Stimulated activated CD4-positive, alpha-beta T cell treated with anti-CD3 and anti-CD28 coated beads, Interleukin-2, amount 100 ng/mL, for 4 hours (primary cell): ENCODE data around the gene SLC9A6.

Experiments used
- DNase-seq: peaks from one replicate; pipeline ENCODE4 v3.0.0-alpha.2; 2020; ENCODE audit warnings: low read depth

SLC9A6 gene

DNA sequence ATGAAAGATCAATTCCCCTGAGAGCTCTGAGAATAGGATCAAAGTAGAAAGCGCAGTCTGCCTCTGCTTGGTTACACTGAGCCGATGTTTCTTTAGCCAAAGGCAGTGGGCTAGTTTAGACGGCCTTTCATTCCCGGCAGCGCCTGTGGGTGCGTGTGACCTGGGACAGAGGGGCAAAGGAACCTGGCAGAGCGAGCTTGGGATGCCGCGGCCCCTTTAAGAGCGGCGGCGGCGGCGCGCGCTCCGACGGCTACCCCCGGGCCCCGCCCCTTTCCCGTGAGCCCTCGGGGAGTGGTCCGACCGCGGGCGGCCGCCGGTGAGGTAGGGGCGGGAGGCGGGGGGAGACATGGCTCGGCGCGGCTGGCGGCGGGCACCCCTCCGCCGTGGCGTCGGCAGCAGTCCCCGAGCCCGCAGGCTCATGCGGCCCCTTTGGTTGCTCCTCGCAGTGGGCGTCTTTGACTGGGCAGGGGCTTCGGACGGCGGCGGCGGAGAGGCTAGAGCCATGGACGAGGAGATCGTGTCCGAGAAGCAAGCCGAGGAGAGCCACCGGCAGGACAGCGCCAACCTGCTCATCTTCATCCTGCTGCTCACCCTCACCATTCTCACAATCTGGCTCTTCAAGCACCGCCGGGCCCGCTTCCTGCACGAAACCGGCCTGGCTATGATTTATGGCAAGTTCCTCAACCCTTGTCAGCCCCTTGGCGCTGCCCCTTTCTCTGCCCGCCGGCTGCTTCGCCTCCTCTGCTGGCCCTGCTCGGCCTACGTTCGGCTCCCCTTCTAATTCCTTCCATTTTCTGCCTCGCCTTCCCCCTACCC is at the start of gene SLC9A6:
Gene SLC9A6 (plus strand): TSS at position 279 of the 816 bp plus-strand sequence. CDS start 224 bp downstream, at position 503.
- peak; percentile 50 for DNase-seq

DNA sequence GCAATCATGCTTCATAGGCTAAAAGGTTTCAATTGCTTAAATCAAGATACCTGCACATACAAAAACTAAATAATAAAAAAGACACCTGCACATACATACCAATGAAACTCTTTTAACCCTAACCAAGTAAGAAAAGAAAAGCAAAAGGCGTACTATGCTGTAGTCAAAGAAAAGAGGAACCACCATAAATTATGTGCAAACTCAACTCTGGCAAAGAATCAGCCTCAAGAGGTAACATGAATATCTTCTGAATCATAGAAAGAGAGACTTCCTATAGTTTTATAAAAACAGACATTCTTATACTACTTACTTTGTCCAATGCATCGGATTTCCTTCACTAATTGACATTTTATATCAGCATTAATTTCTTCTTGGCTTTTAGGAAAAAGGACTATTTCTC is 40.7 kb upstream of the SLC9A6 start:
- no peak for DNase-seq

DNA sequence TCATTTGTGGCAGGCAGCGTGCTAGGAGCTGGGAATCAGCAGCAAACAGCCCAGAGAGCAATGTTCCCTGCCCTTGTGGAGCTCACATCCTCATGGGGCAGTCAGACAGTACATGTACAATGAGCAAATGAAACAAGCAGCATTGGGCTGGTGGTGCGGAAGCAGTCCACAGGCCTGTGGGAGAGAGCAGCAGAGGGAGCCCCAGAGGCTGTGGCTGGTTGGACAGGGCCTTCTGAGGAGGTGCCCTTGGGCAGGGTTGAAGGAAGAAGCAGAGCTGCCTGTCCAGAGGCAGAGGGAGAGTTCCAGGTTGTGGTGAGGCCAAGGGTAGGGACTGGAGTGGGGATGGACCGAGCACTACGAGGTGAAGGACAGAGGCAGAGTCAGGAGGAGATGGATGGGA is 33.9 kb upstream of the SLC9A6 start:
- no peak for DNase-seq

DNA sequence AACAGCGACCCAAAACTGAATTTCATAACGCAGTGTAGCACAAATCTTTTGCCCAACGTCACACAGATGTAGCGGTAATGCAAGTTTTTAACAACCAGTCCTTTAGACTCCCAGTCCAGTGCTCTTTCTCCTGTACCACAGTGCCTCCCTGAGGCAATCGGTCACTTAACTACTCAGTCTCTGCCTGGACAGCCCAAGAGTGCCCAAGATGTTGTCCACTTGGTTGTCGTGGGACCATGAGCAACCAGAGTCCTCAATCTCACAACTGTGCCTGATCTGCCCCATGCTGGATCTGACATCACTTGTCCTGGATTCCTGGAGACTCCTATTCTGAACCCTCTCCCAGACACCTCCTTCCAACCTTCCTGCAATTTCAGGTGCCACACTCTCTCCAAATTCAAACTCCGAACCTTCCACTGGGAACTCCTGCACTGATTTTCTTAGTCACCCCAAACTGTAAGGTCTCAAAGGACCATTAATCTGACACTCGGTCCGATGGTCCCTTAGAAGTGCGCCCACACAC is 12.1 kb upstream of the SLC9A6 start:
- DNase-seq, result no peak

DNA sequence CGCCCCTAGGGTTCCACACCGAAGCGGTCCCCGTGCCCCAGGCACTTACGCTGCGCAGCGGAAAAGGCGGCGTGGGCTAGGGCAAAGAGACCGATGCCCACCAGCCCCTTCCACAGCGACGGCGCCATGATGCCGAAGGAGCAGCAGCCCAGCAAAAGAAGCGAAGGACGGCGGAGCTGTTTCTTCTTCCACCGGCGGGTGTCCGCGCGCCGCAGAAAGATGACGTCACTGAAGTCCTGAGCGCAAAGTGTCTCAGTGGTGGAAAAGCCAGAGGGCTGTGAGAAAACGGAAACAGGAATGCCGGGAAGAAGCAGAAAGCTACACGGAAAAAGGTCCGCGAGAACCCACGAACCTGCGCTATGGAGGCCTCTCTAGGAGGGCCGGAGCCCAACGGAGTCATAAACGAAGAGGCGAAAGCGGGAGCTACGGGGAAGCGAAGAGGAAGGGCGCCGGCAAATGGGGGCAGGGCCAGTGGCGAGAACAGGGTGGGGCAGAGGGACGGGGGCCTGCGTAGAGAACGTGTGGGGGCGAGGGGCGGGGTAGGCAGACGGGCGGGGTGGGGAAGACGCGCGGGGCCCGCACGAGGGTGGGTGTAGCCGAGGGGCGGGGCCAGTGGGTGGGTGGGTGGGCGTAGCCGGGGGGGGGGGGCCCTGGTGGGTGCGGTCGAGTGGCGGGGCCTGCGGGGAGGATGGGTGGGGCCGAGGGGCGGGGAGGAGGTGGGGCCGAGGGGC is 11.5 kb upstream of the SLC9A6 start, which contains the start of gene MMGT1:
Gene MMGT1 (minus strand): TSS at position 441 of the 731 bp plus-strand sequence. CDS start 313 bp downstream, at position 128.
- peak; percentile 71 for DNase-seq

DNA sequence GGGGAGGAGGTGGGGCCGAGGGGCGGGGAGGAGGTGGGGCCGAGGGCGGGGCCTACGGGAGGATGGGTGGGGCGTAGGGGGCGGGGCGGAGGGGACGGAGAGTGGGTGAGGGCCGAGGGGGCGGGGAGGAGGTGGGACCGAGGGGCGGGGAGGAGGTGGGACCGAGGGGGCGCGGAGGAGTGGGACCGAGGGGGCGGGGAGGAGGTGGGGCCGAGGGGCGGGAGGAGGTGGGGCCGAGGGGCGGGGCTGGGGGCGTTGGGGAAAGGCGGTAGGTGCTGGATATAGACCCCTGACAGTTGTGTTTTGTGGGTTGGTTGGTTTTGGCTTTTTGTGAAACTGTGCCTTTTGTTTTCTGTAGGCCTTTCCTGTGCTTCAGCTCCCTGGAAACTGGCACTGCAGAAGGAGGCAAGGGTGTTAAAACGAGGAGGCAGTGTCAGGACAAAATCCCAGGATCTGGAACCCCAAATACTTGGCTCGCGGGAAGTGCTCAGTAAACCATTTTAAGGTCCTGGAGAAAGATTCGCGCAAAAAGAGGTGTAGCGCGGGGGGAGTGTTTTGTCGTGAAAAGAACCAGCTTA is 10.9 kb upstream of the SLC9A6 start:
- peak; percentile 55 for DNase-seq

DNA sequence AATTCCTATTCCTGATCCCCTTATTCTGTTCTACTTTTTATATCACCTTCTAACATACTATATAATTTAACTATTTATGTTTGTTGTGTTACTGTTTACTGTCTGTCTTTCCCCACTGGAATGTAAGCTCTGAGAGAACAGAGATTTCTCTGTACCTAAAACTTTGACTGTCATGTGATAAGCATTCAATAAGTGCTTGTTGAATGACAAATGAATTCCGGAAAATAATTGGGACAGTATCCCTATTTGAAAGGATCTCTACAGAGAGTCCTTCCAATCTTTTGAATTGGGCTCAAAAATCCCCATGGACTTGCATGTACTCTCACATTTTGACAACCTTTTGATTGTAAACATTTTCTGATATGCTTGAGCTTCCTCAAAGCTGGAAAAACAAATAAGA is 9.8 kb upstream of the SLC9A6 start:
- DNase-seq, result no peak

DNA sequence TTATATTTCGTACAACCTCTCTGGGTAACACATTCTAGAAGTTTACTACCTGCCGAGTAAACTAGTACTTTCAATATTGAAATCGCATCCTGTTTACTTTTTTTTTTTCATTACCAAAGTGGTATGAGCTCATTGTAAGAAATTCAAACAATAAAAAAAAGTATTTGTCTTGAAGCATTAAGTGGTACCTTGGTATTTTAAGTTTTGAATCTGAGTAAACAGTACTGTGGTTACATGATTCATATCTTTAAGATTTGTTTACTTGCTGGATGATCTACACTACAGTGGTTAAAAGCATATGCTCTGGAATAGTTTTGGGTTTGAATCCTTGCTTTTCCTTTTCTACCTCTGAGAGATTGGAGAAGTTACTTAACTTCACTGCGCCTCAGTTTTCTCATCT is 7.6 kb upstream of the SLC9A6 start:
- DNase-seq, result no peak

DNA sequence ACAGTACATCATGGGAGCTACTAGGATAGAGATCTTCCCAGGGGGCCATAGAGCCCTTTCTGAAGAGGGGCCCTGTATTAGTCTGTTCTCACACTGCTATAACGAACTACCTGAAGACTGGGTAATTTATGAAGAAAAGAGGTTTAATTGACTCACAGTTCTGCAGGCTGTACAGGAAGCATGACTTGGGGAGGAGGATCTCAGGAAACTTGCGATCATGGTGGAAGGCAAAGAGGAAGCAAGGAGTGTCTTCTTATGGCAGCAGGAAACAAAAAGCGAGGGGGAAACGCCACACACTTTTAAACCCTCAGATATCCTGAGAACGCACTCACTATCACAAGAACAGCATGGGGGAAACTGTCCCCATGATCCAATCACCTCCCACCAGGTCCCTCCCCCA is 4.2 kb upstream of the SLC9A6 start:
- DNase-seq, result no peak

DNA sequence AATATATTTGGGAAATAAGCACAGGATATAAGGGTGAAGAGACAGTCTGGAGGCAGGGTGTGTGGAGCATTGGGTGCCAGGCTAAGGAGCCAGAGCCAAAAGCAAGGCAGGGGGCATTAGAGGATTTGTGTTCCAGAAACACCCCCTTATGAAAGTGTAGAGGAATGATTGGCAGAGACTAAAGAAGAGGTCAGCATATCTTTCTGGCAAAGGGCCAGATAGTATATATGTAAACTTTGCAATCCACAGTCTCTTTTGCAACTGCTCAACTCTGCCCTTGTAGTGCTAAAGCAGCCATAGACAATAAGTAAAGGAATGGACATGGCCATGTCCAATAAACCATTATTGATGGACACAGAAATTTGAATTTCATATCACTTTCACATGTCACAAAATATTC is 3.6 kb upstream of the SLC9A6 start:
- DNase-seq, result no peak

DNA sequence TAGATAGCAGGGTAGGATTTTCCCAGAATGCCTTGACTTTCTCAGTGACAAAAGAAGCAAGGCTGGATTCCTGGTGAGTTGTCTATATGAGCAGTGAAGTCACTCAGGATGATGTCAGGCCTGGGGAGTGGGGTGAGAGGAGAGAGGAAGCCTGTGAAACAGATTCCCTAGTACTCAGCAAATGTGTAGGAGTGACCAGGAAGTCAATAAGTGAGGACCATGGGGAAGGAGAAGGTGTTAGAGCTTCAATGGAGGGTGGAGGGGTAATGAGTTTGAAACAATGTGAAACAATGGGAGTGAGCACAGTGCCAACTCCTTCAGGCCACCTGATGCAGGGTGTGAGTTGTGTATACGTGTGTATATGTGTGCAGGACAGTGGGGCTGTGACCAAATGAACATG is 2.4 kb upstream of the SLC9A6 start:
- no peak for DNase-seq

DNA sequence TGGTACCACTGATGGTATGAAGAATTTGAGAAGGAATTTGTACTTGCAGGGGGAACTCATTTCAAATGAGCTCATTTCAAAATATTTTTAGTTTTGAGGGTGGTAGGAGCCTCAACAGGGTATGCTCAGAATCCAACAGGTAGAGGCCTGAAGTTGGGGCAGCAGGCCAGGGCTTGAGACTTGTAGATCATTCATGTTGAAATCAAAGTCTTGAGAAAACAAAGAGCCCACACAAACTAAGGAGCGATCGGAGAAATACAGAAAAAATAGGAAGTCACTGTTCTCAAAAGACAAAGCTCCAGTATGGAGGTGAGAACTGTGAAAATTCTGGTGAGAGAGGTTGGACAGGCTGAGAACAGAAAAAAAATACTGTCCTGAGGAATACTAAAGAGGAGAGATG is 979 bp upstream of the SLC9A6 start:
- DNase-seq, result no peak

DNA sequence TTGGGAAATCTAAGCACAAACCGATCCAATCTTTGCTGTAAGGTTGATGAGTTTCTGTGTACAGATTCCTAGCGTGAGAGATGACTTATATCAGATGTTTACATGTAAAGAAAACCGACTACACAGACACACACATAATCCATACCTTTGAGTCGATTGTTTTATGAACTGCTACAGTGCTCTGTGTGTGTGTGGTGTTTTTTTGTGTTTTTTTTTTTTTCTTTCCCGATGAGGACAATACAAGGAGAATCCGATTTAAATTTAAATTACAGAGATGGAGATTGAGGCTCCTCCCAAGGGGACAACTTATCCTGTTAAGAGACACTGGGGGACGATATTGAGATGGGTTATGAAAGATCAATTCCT is 461 bp upstream of the SLC9A6 start:
- DNase-seq, result no peak

DNA sequence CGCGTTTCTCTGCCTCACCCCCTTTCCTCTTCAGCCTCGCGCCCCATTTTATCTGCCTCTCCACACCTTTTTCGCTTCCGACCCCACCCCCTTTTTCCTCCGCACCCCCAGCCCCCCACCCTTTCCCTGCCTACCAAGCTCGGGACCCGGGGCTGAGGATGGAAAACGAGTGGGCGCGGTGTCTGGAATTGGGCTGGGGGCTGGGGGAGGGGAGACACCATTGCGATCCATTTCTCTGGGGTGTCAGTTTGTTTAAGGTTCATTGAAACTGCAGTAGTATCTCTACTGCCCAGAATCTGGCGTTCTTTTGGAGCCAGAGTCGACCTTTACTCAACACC is 707 bp downstream of the SLC9A6 start:
- DNase-seq, result no peak

DNA sequence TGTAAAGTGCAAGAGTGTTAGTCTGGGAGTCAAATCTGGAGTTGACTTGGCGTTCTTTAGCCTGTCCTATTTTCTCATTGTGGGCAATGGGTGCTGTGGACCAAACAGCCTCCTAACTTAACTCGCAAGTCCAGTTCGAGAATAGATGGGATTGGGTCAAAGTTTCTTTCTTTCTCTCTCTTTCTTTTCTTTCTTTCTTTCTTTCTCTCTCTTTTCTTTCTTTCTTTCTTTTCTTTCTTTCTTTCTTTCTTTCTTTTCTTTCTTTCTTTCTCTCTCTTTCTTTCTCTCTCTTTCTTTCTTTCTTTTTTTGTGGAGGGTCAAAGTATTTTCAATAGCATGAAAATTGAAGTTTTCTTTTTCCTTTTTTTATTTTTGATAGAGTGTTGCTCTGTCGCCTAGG is 3.0 kb downstream of the SLC9A6 start:
- DNase-seq, result no peak

DNA sequence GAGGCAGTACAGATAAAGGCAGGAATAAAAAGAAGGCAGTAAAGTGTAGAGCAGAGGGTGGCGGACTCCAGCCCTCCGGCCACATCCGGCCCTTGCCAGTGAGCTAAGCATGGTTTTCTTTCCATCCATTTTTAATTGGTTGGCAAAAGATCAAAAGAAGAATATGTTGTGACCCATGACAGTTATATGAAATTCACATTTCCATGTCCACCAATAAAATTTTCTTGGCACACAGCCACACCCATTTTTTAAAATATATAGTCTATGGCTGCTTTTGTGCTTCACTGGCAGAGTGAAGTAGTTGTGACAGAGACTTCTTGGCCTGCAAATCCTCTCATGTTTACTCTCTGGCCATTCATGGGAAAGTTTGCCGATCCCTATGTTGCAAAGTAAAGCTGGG is 29.8 kb downstream of the SLC9A6 start:
- DNase-seq, result no peak

DNA sequence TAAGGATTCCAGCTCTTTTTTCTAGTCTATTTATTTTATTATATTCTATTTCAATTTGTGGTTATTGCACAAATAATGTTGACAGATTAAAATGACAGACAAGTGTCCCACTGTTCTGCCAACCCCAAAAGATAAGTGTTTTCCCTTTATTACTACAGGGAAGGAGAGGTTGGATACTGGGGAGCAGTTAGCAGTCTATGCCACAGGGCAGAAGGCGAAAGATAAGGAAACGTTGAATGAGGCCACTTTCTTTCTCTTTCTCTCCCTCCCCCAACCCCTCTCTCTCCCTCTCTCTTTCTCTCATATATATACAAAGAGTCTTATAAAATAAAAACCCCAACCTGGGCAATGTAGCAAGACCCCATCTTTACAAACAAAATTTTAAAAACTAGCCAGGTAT is 31.6 kb downstream of the SLC9A6 start:
- DNase-seq, result no peak

DNA sequence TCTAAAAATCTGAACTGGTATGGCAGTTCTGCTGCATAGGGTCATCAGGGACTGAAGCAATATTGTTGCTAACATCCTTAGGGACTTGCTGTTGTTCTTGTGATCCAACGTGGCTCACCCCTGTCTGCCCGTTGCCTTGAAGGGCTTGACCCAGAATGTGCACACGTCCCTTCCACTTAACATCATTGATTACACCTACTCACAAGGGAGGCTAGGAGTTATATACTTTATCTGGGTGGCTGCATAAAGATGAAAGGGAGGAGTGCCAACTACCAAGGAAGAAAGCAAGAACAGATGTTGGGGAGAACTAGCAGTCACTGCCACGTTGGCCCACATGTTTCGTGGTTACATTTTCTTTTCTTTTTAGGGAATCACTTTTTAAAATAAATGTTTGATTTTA is 34.0 kb downstream of the SLC9A6 start:
- DNase-seq, result no peak

DNA sequence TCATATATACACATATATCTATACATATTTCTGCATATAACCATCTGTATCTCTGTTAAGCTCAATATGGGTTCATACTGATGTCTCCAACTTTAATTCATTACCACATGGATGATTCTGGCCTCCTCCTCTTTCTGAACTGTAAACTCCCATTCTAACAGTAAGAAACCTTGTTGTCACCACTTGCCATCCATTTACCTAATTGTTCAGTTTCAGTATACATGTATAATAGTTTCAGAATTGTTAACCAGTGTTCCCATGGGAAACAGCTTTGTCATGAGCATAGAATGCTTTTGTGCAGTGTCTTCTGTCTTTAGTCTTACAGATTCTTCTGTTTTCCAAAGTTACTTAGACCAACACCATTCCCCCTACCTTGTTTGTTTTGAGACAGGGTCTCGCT is 35.9 kb downstream of the SLC9A6 start:
- no peak for DNase-seq

DNA sequence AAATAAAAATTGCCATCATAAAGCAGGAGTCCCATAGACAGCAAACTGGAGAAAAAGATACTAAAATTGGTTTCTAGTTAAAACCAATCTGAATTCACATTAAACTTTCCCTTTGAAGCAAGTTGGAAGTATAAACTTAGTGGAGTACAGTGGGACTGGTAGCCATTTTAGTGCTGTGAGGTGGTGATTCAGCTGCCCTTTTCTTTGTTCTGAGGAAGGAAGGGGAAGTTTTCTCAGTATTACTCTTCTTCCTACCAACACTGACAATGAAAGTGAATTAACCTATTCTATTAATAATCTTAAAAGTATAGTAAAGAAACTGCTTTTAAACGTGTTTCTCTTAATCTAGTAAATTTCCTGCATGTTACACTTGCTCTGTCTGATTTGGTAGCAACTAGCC is 36.7 kb downstream of the SLC9A6 start:
- no peak for DNase-seq

DNA sequence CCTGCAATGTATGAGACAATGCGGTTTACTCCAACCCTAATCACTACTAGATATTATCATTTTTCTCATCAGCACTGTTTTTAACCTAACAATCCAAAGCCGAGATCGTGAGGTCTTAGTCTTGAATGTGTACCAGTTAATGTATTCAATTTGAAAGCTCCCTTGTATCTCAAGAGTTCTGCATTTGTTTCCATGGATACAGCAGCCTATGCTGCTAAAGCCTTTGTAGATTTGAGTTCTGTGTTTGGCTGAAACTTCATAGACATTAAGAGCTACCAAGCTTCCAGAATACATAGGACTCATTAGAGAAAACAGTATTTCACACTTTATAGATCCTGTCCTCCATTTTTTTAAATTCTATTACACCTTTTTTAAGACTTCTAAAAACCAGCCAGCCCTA is 39.9 kb downstream of the SLC9A6 start:
- DNase-seq, result no peak

DNA sequence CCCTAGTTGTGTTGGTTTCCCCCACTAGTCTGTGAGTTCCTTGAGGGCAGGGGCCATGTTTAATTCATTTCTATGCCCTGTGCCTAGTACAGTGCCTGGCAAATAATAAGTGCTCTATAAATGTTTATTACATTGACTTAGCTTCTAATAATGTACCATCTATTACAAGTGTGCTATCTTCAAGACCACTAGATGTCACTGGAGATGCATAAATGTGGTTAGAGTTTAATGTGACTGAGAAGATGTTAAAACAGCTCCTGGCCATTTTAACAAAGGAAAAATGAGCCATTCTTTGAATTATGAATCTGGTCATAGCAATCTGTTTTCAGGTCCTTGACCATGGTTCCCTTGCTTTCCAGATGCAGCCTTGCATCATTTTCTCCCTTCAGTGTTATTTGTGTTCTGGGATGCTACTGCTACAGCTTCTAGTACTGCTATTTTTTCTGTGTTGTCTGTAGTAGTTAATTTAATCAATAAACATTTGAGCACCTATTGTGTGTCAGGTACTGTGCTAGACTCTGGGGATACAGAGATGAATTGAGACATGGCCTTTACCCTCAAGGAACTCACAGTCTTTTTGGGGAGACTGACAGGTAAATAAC is 43.2 kb downstream of the SLC9A6 start:
- DNase-seq, result no peak

DNA sequence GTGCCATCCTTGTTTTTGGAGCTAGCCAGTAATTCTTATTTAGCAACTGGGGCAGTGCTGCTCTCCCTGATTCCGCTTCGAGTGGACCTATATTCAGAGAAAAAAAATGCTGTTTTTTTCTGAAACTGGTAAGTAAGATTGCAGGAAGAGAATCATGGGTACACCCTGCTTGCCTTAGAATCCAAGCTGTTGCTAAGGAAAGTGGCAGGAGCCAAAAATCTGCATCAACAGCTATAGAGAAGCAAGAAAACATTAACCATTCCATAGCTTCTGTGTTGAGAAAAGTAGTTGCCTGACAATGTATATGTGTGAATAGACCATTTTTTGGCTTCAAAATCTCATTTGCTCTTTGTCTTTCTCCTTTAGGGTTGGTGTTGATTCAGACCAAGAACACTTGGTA is 44.5 kb downstream of the SLC9A6 start:
- DNase-seq, result no peak
